Activated CD4-positive, alpha-beta T cell treated with anti-CD3 and anti-CD28 coated beads, Interleukin-2, amount 50 U/mL, for 1 hour (primary cell): Measurements from ENCODE around the gene LDHAL6B.
A peak's percentile ranks its signal among the peaks of the same experiment; 100 is the strongest.
"Not testable (repeated sequence)": the region's sequence is repeated elsewhere in the genome, so short reads cannot be mapped to it uniquely, and the experiment has no call there.

Experiments used
- DNase-seq: peaks from one replicate; pipeline ENCODE4 v3.0.0-alpha.2; 2020

LDHAL6B gene

GRCh38 chr15:59206623-59207183 lies at the start of gene LDHAL6B:
Gene LDHAL6B, plus strand, starts transcription at chr15:59206843. Its CDS starts 98 bp downstream, at chr15:59206941.
- no peak for DNase-seq

- no peak for DNase-seq
These were observed 49.2 kb upstream of the LDHAL6B start for GRCh38 chr15:59157396-59157795.

DNA sequence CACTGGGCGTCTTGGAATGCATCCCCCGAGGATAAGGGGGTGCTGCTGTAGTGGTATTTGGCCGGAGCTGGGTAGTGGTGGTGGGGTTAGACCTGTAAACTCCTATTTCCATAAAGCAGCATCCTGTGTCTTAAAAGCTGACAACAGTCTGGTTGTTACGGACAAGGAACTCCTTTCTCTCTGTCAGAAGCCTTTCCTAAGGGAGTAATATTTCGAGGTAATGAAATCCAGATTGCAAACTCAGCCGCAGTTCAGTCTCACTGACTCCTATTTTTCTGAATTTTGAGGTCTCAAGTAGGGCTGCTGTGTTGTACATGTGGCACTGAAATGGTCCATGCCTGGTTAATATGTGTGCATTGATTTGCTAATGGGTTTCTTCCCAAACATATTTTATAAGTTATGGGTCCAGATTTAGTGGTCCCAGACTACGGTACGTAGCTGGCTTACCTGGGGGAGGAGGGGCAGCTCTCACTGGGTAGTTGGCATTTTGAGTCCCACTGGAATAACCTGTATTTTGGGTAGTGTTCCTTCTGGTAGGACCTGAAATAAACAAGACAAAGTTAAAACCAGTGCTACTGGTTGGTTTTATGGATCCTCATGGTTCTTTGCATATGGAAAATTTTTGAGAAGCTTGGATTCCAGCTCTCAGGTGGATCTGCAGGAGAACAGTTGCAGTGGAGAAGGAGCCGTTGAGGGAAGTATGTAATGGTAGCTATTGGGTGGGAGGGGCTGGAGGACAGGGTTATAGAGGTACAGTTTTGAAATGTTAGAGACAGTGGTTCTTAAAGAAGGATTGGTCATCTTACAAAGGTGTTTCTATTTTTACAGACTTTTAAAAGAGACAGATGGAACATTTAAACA lies 48.6 kb upstream of the LDHAL6B start:
- no peak for DNase-seq

- DNase-seq, result no peak
These were observed 48.0 kb upstream of the LDHAL6B start for GRCh38 chr15:59158701-59159034.

- no peak for DNase-seq
These were observed 47.4 kb upstream of the LDHAL6B start for GRCh38 chr15:59159210-59159609.

DNA sequence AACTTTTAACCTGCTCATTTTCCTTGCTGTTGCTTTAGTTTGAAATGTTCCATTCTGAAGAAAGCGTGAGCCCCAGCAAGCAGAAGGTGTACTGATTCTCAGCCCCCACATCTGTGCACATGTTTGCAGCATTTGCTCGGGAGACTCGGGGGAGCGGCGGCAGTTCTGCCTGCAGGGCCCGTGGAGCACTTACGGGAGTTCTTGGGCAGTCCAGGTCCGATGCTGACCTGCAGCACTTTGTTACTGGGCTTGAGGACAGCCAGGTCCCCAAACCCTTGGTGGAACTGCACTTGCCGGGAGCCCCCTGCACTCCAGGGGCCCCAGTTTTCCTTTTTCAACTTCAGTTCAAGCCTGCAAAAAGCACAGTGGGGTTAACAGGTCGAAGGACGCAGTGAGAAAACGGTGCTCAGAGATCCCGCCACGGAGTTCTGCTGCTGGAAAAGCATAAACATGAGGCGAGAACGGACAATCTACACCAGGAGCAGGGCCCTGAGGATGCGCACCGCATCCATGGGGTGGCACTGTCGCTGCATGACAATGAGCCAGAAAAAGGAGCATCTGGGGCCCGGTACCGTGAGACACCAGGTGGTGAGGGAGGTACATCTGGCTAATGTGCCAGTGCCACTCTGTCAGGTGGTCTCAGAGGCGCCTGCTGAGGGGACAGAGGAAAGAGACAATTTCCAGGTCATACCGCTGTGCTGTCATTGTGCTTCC lies 45.6 kb upstream of the LDHAL6B start:
- peak; percentile 10 for DNase-seq

GRCh38 chr15:59162080-59162479 lies 44.6 kb upstream of the LDHAL6B start:
- not testable (repeated sequence) for DNase-seq

GRCh38 chr15:59165726-59166125 lies 40.9 kb upstream of the LDHAL6B start:
- DNase-seq, result no peak

GRCh38 chr15:59166166-59166565 lies 40.5 kb upstream of the LDHAL6B start:
- DNase-seq, result no peak

DNA sequence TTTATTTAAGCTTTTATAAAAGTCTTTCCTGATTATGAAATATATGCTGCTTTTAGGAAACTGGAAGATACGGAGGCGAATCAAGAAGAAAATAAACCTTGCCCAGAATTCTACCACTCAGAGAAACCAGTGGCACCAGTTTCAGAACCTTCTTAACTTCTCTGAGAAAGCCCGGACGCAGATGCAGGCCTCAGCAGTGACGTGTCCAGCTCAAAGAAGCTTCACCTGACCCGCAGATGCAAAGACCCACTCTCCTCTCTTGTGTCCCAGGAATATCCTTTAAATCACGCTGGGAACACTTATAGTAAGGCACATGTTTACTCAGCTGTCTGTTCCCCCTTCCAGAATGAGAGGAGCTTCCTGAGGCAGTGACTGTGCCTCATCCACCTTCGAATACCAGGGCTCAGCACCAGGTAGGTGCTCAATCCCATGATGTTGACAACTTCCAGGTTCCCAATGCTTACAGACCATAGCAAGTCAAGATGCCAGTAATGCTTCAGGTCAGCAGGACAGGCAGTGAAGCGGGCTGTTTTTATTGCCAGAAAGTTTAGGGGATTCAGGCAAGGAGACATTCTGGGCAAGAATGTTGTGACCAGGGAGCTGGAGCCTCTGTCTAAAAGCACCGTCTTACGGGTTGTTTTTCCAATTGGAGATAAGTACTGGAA lies 39.9 kb upstream of the LDHAL6B start:
- no peak for DNase-seq

DNA sequence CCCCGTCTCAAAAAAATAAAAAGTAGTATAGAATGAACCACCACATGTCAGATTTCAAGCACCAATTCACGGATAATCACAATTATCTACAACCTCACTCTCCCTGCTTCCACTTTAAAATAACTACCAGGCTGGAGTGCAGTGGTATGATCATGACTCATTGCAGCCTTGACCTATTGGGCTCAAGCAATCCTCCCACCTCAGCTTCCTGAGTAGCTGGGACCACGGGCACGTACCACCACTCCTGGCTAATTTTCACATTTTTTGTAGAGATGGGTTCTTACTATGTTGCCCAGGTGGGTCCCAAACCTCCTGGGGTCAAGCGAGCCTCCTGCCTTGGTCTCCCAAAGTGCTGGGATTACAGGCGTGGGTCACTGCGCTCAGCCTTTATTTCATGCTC lies 38.1 kb upstream of the LDHAL6B start:
- DNase-seq, result no peak

- no peak for DNase-seq
These were observed 37.4 kb upstream of the LDHAL6B start for GRCh38 chr15:59169251-59169708.

GRCh38 chr15:59170295-59171066 lies 36.2 kb upstream of the LDHAL6B start:
- no peak for DNase-seq

DNA sequence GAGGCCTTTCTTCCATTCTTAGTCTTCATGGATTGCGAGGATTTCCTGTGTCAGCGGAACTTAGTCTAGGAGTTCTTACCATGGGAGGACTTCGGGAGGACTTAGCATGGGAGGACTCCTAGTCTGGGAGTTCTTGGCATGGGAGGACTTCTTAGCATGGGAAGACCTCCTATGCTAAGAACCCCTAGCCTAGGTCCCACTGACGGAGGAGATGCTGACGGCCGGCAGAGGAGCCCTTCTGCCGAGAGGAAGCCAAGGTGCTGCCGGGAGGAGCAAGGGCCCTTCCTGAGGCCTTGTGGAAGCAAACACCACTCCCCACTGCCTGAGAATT lies 35.6 kb upstream of the LDHAL6B start:
- DNase-seq, result no peak

- no peak for DNase-seq
These were observed 34.2 kb upstream of the LDHAL6B start for GRCh38 chr15:59172289-59172901.

DNA sequence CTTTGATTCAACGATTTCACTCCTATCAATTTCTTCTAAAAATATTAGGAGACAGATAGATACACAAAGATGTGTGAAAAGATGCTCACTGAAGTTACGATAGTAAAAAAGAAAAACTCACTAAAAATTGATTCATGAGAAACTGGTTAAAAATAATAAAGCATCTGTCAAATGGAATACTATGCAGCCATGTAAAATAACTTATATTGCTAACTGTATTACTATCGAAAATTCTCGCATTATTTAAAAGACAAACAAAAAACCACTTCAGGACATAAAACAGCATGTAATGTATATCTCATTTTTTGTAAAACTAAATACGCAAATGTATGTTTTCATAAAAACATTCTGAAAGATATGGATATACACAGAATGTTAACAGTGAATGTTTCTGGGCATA lies 33.4 kb upstream of the LDHAL6B start:
- no peak for DNase-seq

GRCh38 chr15:59174151-59174834 lies 32.4 kb upstream of the LDHAL6B start:
- DNase-seq, result no peak

DNA sequence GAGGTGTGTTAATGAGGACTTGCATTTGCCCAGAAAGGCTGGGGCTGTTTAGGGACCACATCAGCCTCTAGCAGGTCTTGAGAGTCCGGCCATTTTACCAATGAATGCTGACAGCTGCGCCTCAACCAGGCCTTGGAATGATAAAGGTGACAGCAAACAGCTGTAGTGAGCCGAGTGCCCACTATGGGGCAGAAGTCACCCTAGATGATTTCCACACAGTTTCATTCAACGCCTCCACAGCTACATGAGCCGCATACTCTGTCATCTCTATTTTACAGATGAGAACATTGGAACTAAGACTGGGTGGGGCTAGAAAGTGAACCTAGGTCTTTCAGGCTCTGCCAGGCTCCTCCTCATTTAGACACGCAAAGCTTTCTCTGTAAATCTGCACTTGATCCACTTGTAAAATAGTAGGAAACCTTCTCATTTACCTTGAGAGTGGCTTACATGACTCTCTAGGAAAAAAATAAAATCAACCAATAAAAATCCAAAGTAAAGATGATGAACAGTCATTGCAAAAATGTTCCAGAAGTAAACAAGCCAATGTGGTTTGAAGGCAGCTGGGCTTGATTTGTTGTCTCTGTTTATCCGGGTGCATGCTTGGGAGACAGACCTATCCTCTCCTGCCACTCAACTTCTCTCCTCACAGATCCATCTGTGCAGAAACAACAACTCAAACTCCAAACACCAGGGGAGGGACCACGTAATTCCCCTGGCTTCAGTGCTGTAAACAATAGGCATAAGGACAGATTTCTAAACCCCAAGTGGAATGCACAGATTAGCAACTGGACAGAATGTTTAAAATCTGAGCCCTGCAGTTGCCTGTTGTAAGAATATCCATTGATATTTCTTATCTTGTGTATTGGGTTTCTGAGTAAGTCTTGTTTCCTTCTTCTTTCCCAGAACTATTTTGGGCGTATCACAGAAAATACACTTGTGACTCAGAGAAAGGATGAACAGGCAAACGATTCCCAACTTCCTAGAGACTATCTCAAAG lies 31.5 kb upstream of the LDHAL6B start:
- DNase-seq, result peak; percentile 25

- DNase-seq, result no peak
These were observed 29.9 kb upstream of the LDHAL6B start for GRCh38 chr15:59176653-59177316.

DNA sequence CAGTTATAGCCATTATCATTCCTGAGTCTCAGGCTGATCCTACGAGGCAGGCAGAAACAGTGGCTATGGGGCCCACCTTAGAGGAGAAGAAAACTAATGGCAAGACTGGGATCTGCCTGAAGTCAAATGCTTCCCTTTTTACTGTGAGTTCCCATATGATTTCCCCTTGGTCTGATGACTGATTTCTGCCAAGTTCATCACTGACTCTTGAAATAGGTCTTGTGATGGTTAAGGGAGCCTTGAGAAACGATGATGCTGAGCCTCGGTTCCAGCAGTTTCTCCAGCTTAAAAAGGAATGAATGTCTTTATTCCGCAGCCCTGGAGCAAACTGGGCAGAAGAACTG lies 29.4 kb upstream of the LDHAL6B start:
- no peak for DNase-seq
